Pancreas (tissue), 10 donors: ENCODE measurements around the gene MAML1. TPM values are rescaled to one million over a fixed set of nuclear protein-coding genes. Genes with fewer than 3 reads are reported as not detected.

Experiments
- ATAC-seq, 4 donors: fragments of 200-7000 bp; cut with Tn5 transposase; one replicate each; pipeline versions ENCODE4 v1.8.0 to v1.9.1; 2020; ENCODE audit warnings: mild to moderate bottlenecking in 4 of 4, moderate library complexity in 4 of 4
- DNase-seq, 6 donors: peaks; one replicate each; pipeline ENCODE4 v3.0.0-alpha.2; 2020
- FAIRE-seq: peaks from 2 replicates; lab custom pipeline; 2012; peaks lifted over from hg19 to GRCh38; lab: Jason Lieb, UNC
- H3K27ac ChIP-seq, 4 donors: fragments of 200-600 bp; sonication (generic); 1 replicate in 3 of 4; 2 replicates in 1 of 4; pipeline versions ENCODE4 v1.5.0 to v1.8.0; 2020
- H3K27me3 ChIP-seq, 4 donors: fragments of 200-600 bp; one replicate each; pipeline ENCODE4 v1.8.0; 2021
- H3K36me3 ChIP-seq, 3 donors: fragments of 200-600 bp; sonication (generic) in 1 of 3; one replicate each; pipeline versions ENCODE4 v1.5.0 to v1.8.0; 2020 to 2021
- H3K4me1 ChIP-seq, 3 donors: fragments of 200-600 bp; one replicate each; pipeline ENCODE4 v1.8.0; 2021
- H3K4me3 ChIP-seq, 4 donors: fragments of 200-600 bp; sonication (generic) in 2 of 4; one replicate each; pipeline versions ENCODE4 v1.5.0 to v1.8.0; 2020 to 2021
- H3K9me3 ChIP-seq, 4 donors: fragments of 200-600 bp; one replicate each; pipeline ENCODE4 v1.8.0; 2021
- CTCF ChIP-seq, 4 donors: fragments of 200-600 bp; sonication (generic) in 3 of 4; IDR thresholded peaks; one replicate each; pipeline versions ENCODE4 v1.5.0 to v1.8.0; 2021; ENCODE audit warnings: antibody characterized with exemption in 4 of 4
- WGBS, 2 donors: extraction: QIAGEN DNeasy Blood & Tissue Kit; methylation state at CpG; one replicate each; pipeline ENCODE4 v1.1.7; 2013; 5-methylcytosine and 5-hydroxymethylcytosine counted together
- intact Hi-C, 3 donors: fragments of 100-400 bp; cut with DNase I; formaldehyde crosslinking; loops; one replicate each; pipeline versions ENCODE4 v1.11.1 to v1.14.2; 2022
- polyA plus RNA-seq, 2 donors: library from polyadenylated mRNA; stranded (reverse); fragments of 200-250 nt; gene quantifications; one replicate each; pipeline ENCODE4 v1.2.3, GENCODE V29; 2013
- total RNA-seq, 6 donors: library from RNA; stranded (reverse); fragmentation: NEBNext Ultra II Directional in 4 of 6; extraction: Animal tissue kit (Norgen Biotek cat#: 25700) in 4 of 6; gene quantifications; one replicate each; pipeline versions ENCODE4 v1.2.1 to v1.2.4, GENCODE V29; 2021 to 2023
- donor health status: healthy with polysubstance abuse.
- donor health status: DM: no; HTN: no; CAD: no; lungs with moderate emphysema.
- donor health status: DM: no; HTN: no; CAD: no.
- donor health status: control.
- donor health status: control.
- donor health status: Bipolar disorder and iron deficiency.
- donor health status: DM: yes; HTN: yes; CAD: no.
- donor health status: DM: no; HTN: no; CAD: no.
- donor health status: DM: no; HTN: no; CAD: no.
- donor health status: DM: yes; HTN: yes; CAD: no.

MAML1 gene
- total and polyA plus RNA-seq, 8 donors = 7.1 to 18.0 (median 11.2) TPM

DNA sequence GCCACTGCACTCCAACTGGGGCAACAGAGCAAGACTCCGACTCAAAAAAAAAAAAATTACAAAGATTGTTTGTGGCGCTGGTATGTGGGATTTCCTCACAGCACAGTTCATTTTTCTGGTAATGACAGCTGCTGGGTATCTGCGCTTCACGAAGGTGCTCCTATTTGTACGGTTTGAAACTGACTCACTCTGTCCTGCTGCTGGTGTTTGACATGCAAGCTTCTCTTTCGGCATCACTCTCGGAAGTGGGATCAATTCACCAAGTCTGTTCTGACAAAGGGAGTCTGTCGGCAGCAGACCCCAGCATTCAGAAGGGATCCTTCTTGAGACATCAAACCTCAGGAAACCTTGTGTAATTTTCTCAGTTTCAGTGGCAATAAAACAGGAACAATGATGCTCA is 26.3 kb downstream of the MAML1 start:
- no peak for ATAC-seq
- peaks cover 23 to 41% (median 30%) of the 10 kb centered on the region in 3 donors for H3K4me1 ChIP-seq
- H3K27ac ChIP-seq = no peak overlapping the region

DNA sequence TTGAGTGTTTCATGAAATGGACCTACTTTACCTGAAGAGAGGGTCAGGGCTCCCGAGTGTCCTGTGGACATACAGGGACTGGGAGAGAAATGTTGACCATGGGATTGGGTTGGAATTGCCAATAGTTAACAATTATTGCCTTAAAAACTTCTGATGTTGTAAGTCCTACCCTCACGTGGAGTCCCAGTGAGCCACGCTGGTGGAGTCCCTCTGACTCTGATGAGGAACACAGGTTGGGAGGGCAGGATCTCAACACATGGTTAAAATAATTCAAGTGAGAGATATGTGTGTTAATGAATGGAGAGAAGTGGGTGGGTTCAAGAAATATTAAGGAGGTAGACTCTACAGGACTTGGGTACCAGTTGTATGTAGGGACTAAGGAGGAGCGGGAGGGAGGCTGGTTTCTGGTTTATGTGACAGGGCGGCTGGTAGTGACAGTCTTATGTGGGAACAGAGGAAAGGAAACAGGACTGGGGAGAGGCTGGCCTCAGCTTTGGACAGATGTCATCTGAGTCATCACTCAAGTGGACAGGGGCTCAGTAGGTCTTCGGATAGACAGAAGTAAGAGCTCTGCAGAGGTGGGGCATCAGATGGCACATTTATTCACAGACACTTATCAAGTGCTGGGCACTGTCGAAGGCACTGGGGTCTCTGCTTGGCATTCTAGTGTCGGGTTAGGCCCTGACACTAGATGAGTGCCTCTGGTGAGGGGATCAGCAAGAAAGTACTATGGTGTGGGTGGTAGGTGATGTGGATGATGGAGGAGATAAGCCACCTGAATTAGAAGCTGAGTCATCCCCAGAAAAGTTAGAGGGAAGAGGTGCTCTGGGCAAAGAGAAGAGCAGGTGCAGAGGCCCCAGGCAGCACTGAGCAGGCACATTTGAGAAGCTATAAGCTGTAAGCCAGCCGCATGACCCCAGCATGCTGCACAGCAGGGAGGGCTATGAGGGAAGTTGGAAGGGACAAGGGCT is 27.2 kb downstream of the MAML1 start:
- intact Hi-C loops = no loop called here
- H3K4me3 ChIP-seq = no peak overlapping the region
- H3K4me1 ChIP-seq = peaks cover 14 to 32% (median 23%) of the 10 kb centered on the region in 3 donors
- TF ChIP-seq CTCF (IDR thresholded peaks at IDR 0.05) = no peak
- H3K36me3 ChIP-seq = no peaks in the 10 kb centered on the region
- H3K27me3 ChIP-seq = no peaks in the 10 kb centered on the region
- FAIRE-seq (no peak), ATAC-seq (no peak), DNase-seq (no peak)
- H3K9me3 ChIP-seq = no peaks in the 10 kb centered on the region
- no peak overlapping the region for H3K27ac ChIP-seq
- 88 to 89% methylated on average over 9 of the region's 9 CpGs for WGBS, 2 donors

More for the DNA sequence above, 26.3 kb downstream of the MAML1 start:
- DNase-seq (no peak), FAIRE-seq (no peak)
- H3K36me3 ChIP-seq = no peaks in the 10 kb centered on the region
- intact Hi-C loops = no loop called here
- no peak overlapping the region for H3K4me3 ChIP-seq
- no peaks in the 10 kb centered on the region for H3K27me3 ChIP-seq
- TF ChIP-seq CTCF (IDR thresholded peaks at IDR 0.05) = no peak
- 80 to 83% methylated on average over 8 of the region's 8 CpGs for WGBS, 2 donors
- no peaks in the 10 kb centered on the region for H3K9me3 ChIP-seq

DNA sequence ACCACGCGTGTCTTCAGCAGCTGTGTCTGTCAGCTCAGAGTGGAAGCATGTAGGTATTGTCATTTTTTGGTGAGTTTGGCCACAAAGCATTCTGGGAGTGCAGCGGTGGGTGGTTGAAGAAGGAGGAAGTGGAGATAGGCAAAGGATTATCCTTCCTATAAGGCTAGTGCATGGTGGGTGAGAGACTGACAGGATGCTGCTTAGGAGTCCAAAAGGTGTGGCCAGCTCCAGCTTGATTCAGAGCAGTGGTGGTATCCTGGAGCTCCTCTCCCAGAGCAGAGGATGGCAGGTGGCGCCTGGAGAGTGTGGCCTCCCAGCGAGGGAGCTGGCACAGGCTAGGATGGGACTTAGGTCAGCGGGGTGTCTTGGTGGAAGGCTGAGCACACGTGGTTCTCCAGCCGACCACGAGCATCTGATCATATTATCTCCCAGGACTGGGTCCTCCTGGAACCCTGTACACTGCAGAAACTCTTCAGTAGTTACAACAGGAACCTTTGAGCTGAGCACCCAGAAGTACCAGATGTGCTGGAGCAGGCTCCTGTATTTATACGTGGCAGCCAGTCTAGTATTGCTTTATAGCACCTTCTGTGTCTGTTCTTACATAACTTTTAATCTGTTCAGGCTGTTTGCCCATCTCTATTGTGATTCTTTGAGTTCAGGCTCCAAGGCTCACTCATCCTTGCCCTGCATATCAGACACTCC is 29.6 kb downstream of the MAML1 start:
- Histone ChIP-seq H3K36me3 (peaks cover 0 to 16% (median 11%) of the 10 kb centered on the region in 3 donors), H3K27ac (no peak overlapping the region), H3K9me3 (no peaks in the 10 kb centered on the region), H3K4me1 (peaks cover 13 to 26% (median 16%) of the 10 kb centered on the region in 3 donors), H3K27me3 (no peaks in the 10 kb centered on the region), H3K4me3 (no peak overlapping the region)
- FAIRE-seq = no peak
- DNase-seq = no peak
- TF ChIP-seq CTCF (IDR thresholded peaks at IDR 0.05) = no peak
- 31 to 32% methylated on average over 10 of the region's 10 CpGs for WGBS, 2 donors
- intact Hi-C loops = no loop called here
- peak; percentile 30 to 50 (median 42) for ATAC-seq

GRCh38 chr5:179762781-179763176 is 30.2 kb downstream of the MAML1 start:
- intact Hi-C loops = no loop called here
- no peak for TF ChIP-seq CTCF (IDR thresholded peaks at IDR 0.05)
- FAIRE-seq = no peak
- 14 to 15% methylated on average over 3 of the region's 3 CpGs for WGBS, 2 donors
- peak in 3 of 4 donors; percentile 2 to 6 (median 4) for ATAC-seq
- no peak overlapping the region for H3K4me3 ChIP-seq
- no peak for DNase-seq
- peaks cover 0 to 16% (median 11%) of the 10 kb centered on the region in 3 donors for H3K36me3 ChIP-seq
- no peaks in the 10 kb centered on the region for H3K27me3 ChIP-seq
- H3K9me3 ChIP-seq = no peaks in the 10 kb centered on the region
- H3K27ac ChIP-seq = peak overlapping the region in 1 of 4 donors; percentile 49
- peaks cover 13 to 22% (median 16%) of the 10 kb centered on the region in 3 donors for H3K4me1 ChIP-seq
